NCI-H446 treated with DMSO at 0.1 percent for 48 hours (cell line): ENCODE results near the gene RPS2.
A peak's percentile ranks its signal among the peaks of the same experiment; 100 is the strongest.
"Not testable (repeated sequence)": the region's sequence is repeated elsewhere in the genome, so short reads cannot be mapped to it uniquely, and the experiment has no call there.

Source experiments
- DNase-seq: peaks from one replicate; lab custom pipeline; 2025; lab: John Stamatoyannopoulos, UW

The RPS2 gene

GRCh38 chr16:1962161-1963153 lies 2.2 kb downstream of the RPS2 start:
- not testable (repeated sequence) for DNase-seq

GRCh38 chr16:1961651-1962067 lies 3.0 kb downstream of the RPS2 start:
- no peak for DNase-seq

- DNase-seq, result peak; percentile 52
Observed at GRCh38 chr16:1960665-1961630, 3.7 kb downstream of the RPS2 start.

- peak; percentile 59 for DNase-seq
Observed at GRCh38 chr16:1959269-1960039, 5.2 kb downstream of the RPS2 start, which contains the start of gene NDUFB10. Gene NDUFB10 (plus strand): TSS chr16:1959538. CDS start chr16:1959625, 87 bp downstream.

GRCh38 chr16:1958715-1959268 lies 5.8 kb downstream of the RPS2 start:
- no peak for DNase-seq

GRCh38 chr16:1958143-1958491 lies 6.5 kb downstream of the RPS2 start:
- not testable (repeated sequence) for DNase-seq

- DNase-seq, result not testable (repeated sequence)
Observed at GRCh38 chr16:1957434-1958142, 7.0 kb downstream of the RPS2 start.

GRCh38 chr16:1953734-1954133 lies 10.9 kb downstream of the RPS2 start:
- DNase-seq, result no peak

- no peak for DNase-seq
Observed at GRCh38 chr16:1950559-1950958, 14.1 kb downstream of the RPS2 start.

GRCh38 chr16:1950047-1950446 lies 14.6 kb downstream of the RPS2 start:
- no peak for DNase-seq

- no peak for DNase-seq
Observed at GRCh38 chr16:1949507-1949906, 15.1 kb downstream of the RPS2 start.

GRCh38 chr16:1947369-1947670 lies 17.3 kb downstream of the RPS2 start:
- DNase-seq, result no peak

GRCh38 chr16:1946495-1947368 lies 17.9 kb downstream of the RPS2 start:
- DNase-seq, result no peak

- no peak for DNase-seq
Observed at GRCh38 chr16:1945559-1946391, 18.9 kb downstream of the RPS2 start.

- no peak for DNase-seq
Observed at GRCh38 chr16:1944612-1945199, 19.9 kb downstream of the RPS2 start.

- peak; percentile 93 for DNase-seq
Observed at GRCh38 chr16:1942810-1943726, 21.6 kb downstream of the RPS2 start, which contains the start of gene MSRB1. Gene MSRB1 (minus strand): TSS chr16:1943199. CDS start chr16:1943156, 43 bp downstream.
